BJ (cell line): ENCODE measurements around the gene C19orf18. TPM values are rescaled to one million over a fixed set of nuclear protein-coding genes. Genes with fewer than 3 reads are reported as not detected.
"Not testable (repeated sequence)": the region's sequence is repeated elsewhere in the genome, so short reads cannot be mapped to it uniquely, and the experiment has no call there.

ENCODE experiments used
- CTCF ChIA-PET: fragments of 350-600 bp; formaldehyde crosslinking; extraction: SDS; loops from one replicate; lab custom pipeline; 2021; ENCODE audit warnings: antibody characterized with exemption, inconsistent platforms; lab: Yijun Ruan, JAX
- POLR2A ChIA-PET: fragments of 300-600 bp; sonication (Branson Sonifier 250); formaldehyde crosslinking; extraction: SDS; loops from one replicate; lab custom pipeline; 2021; ENCODE audit warnings: antibody characterized with exemption; lab: Charles Lee
- DNase-seq: peaks from one replicate; pipeline ENCODE4 v3.0.0-alpha.2; 2011; ENCODE audit warnings: low read depth
- H3K27me3 ChIP-seq: 2 replicates; pipeline ENCODE4 v1.6.0; 2011; ENCODE audit warnings: low read length; ENCODE audit not compliant: control insufficient read depth, insufficient read depth
- H3K36me3 ChIP-seq: 2 replicates; pipeline ENCODE4 v1.5.1; 2011; ENCODE audit warnings: low read length; ENCODE audit not compliant: control insufficient read depth, insufficient read depth
- H3K4me3 ChIP-seq: 2 replicates; pipeline ENCODE4 v1.5.1; 2011; ENCODE audit warnings: low read depth, mild to moderate bottlenecking, control low read depth, low read length
- CTCF ChIP-seq: IDR thresholded peaks from 2 replicates; pipeline ENCODE4 v1.5.1; 2011; ENCODE audit warnings: low read depth, mild to moderate bottlenecking, control low read depth, inconsistent platforms, low read length, moderate library complexity; ENCODE audit not compliant: insufficient read depth
- polyA plus RNA-seq: library from polyadenylated mRNA; depleted of rRNA; stranded (reverse); fragments of >200 nt; gene quantifications from 2 replicates; pipeline ENCODE4 v1.2.3, GENCODE V29; 2011

C19orf18 gene
- polyA plus RNA-seq, 1 experiment, result not detected

- no peak for DNase-seq
- TF ChIP-seq CTCF, result no peak
- ChIA-PET CTCF (no interaction called here), POLR2A (no interaction called here)
- H3K36me3 ChIP-seq, result 0 out of 2 replicates have a peak, but pooled peaks cover 2% of the 10 kb centered on the region
- H3K4me3 ChIP-seq, result no peak overlapping the region
- no peaks in the 10 kb centered on the region for H3K27me3 ChIP-seq
Observed at GRCh38 chr19:58010507-58010906, 36.2 kb upstream of the C19orf18 start.

GRCh38 chr19:58009666-58010301, 35.5 kb upstream of the C19orf18 start:
- Histone ChIP-seq H3K4me3 (peak overlapping the region; percentile 33), H3K27me3 (no peaks in the 10 kb centered on the region), H3K36me3 (0 out of 2 replicates have a peak, but pooled peaks cover 2% of the 10 kb centered on the region)
- TF ChIP-seq CTCF, result no peak
- ChIA-PET POLR2A (no interaction called here), CTCF (no interaction called here)
- DNase-seq, result no peak

- Histone ChIP-seq H3K36me3 (peaks cover 5% of the 10 kb centered on the region), H3K4me3 (peak overlapping the region; percentile 4; the same call in 1 of the 2 replicates), H3K27me3 (no peaks in the 10 kb centered on the region)
- ChIA-PET CTCF (no interaction called here), POLR2A (no interaction called here)
- no peak for DNase-seq
- TF ChIP-seq CTCF, result no peak
Observed at GRCh38 chr19:58009301-58009665, 34.9 kb upstream of the C19orf18 start.

GRCh38 chr19:58008877-58009276, 34.5 kb upstream of the C19orf18 start:
- POLR2A ChIA-PET, H3K4me3 ChIP-seq, CTCF ChIA-PET, H3K36me3 ChIP-seq, DNase-seq, H3K27me3 ChIP-seq: not testable (repeated sequence)

GRCh38 chr19:58007285-58007684, 33.0 kb upstream of the C19orf18 start:
- Histone ChIP-seq H3K36me3 (peaks cover 7% of the 10 kb centered on the region), H3K4me3 (no peak overlapping the region), H3K27me3 (no peaks in the 10 kb centered on the region)
- TF ChIP-seq CTCF, result no peak
- no peak for DNase-seq
- CTCF ChIA-PET, result no interaction called here
- POLR2A ChIA-PET, result no interaction called here
